Liver (tissue), 9 donors: Measurements from ENCODE around the gene TIGD2. TPM values are rescaled to one million over a fixed set of nuclear protein-coding genes. Genes with fewer than 3 reads are reported as not detected.

ENCODE experiments used
- DNase-seq: peaks from one replicate; pipeline ENCODE4 v3.0.0-alpha.2; 2017; ENCODE audit warnings: low spot score
- H3K27ac ChIP-seq, 2 donors: one replicate each; pipeline ENCODE4 v1.7.0; 2013; ENCODE audit warnings: inconsistent platforms in 2 of 2, low read length in 2 of 2, control low read depth in 1 of 2, low read depth in 1 of 2, mild to moderate bottlenecking in 1 of 2
- H3K27me3 ChIP-seq, 4 donors: one replicate each; pipeline versions ENCODE4 v1.6.1 to v1.7.0; 2013; ENCODE audit warnings: low read length in 3 of 4, inconsistent platforms in 1 of 4, mild to moderate bottlenecking in 1 of 4, moderate library complexity in 1 of 4; ENCODE audit not compliant: control insufficient read depth in 4 of 4, insufficient read depth in 4 of 4
- H3K36me3 ChIP-seq, 4 donors: one replicate each; pipeline versions ENCODE4 v1.6.1 to v1.7.0; 2013; ENCODE audit warnings: low read length in 3 of 4, mild to moderate bottlenecking in 3 of 4, low read depth in 1 of 4, moderate library complexity in 1 of 4; ENCODE audit not compliant: control insufficient read depth in 4 of 4, insufficient read depth in 3 of 4
- H3K4me1 ChIP-seq, 4 donors: one replicate each; pipeline versions ENCODE4 v1.6.1 to v1.7.0; 2013; ENCODE audit warnings: low read length in 3 of 4, mild to moderate bottlenecking in 3 of 4, moderate library complexity in 1 of 4; ENCODE audit not compliant: control insufficient read depth in 4 of 4, insufficient read depth in 4 of 4
- H3K4me3 ChIP-seq, 3 donors: one replicate each; pipeline versions ENCODE4 v1.6.1 to v1.7.0; 2013; ENCODE audit warnings: low read length in 3 of 3, control low read depth in 1 of 3, low read depth in 1 of 3, mild to moderate bottlenecking in 1 of 3
- H3K9ac ChIP-seq, 2 donors: one replicate each; pipeline ENCODE4 v1.7.0; 2013; ENCODE audit warnings: low read length in 2 of 2, mild to moderate bottlenecking in 2 of 2, moderate library complexity in 2 of 2, control low read depth in 1 of 2, low read depth in 1 of 2
- H3K9me3 ChIP-seq, 4 donors: one replicate each; pipeline versions ENCODE4 v1.6.1 to v1.7.0; 2013; ENCODE audit warnings: low read length in 3 of 4; ENCODE audit not compliant: control insufficient read depth in 4 of 4
- ATF3 ChIP-seq: IDR thresholded peaks from 2 replicates; pipeline ENCODE4 v1.6.1; 2016; ENCODE audit warnings: antibody characterized with exemption
- FOXA1 ChIP-seq: IDR thresholded peaks from 2 replicates; pipeline ENCODE4 v1.6.1; 2016; ENCODE audit warnings: antibody characterized with exemption
- GABPA ChIP-seq, 2 donors: IDR thresholded peaks in 1 of 2; conservative IDR thresholded peaks in 1 of 2; 2 replicates each; pipeline ENCODE4 v1.6.1; 2016; ENCODE audit warnings: antibody characterized with exemption in 2 of 2, mild to moderate bottlenecking in 1 of 2, moderate library complexity in 1 of 2
- HNF4A ChIP-seq, 2 donors: conservative IDR thresholded peaks; 2 replicates each; pipeline ENCODE4 v1.6.1; 2016; ENCODE audit warnings: antibody characterized with exemption in 2 of 2, mild to moderate bottlenecking in 2 of 2
- HNF4G ChIP-seq: IDR thresholded peaks from 2 replicates; pipeline ENCODE4 v1.6.1; 2016; ENCODE audit warnings: antibody characterized with exemption
- JUND ChIP-seq, 2 donors: IDR thresholded peaks; 2 replicates each; pipeline ENCODE4 v1.6.1; 2016; ENCODE audit warnings: antibody characterized with exemption in 2 of 2
- MAX ChIP-seq: IDR thresholded peaks from 2 replicates; pipeline ENCODE4 v1.6.1; 2016; ENCODE audit warnings: antibody characterized with exemption
- RAD21 ChIP-seq, 2 donors: IDR thresholded peaks; 2 replicates each; pipeline ENCODE4 v1.6.1; 2016; ENCODE audit warnings: antibody characterized with exemption in 2 of 2, mild to moderate bottlenecking in 2 of 2
- REST ChIP-seq: IDR thresholded peaks from 2 replicates; pipeline ENCODE4 v1.6.1; 2016; ENCODE audit warnings: antibody characterized with exemption, mild to moderate bottlenecking
- RXRA ChIP-seq, 2 donors: IDR thresholded peaks; 2 replicates each; pipeline ENCODE4 v1.6.1; 2017 to 2018; ENCODE audit warnings: antibody characterized with exemption in 2 of 2, mild to moderate bottlenecking in 1 of 2
- SP1 ChIP-seq: IDR thresholded peaks from 2 replicates; pipeline ENCODE4 v1.6.1; 2018; ENCODE audit warnings: antibody characterized with exemption, mild to moderate bottlenecking
- TAF1 ChIP-seq: conservative IDR thresholded peaks from 2 replicates; pipeline ENCODE4 v1.6.1; 2016; ENCODE audit warnings: antibody characterized with exemption, mild to moderate bottlenecking
- YY1 ChIP-seq: IDR thresholded peaks from 2 replicates; pipeline ENCODE4 v1.6.1; 2016; ENCODE audit warnings: antibody characterized with exemption, mild to moderate bottlenecking
- ZBTB33 ChIP-seq: IDR thresholded peaks from 2 replicates; pipeline ENCODE4 v1.6.1; 2016; ENCODE audit warnings: antibody characterized with exemption
- WGBS: extraction: QIAGEN DNeasy Blood & Tissue Kit; methylation state at CpG from one replicate; pipeline ENCODE4 v1.1.7; 2013; 5-methylcytosine and 5-hydroxymethylcytosine counted together
- polyA plus RNA-seq, 2 donors: library from polyadenylated mRNA; stranded (reverse) in 1 of 2; unstranded in 1 of 2; fragments of 200-250 nt in 1 of 2; fragments of >200 nt in 1 of 2; fragmentation: Nextera tagmentation in 1 of 2; extraction: Ambion mirVana in 1 of 2; gene quantifications; one replicate each; pipeline versions ENCODE4 v1.2.1 to v1.2.3, GENCODE V29; 2013 to 2015
- total RNA-seq, 2 donors: library from RNA; depleted of rRNA; stranded (reverse); fragments of >200 nt; gene quantifications; one replicate each; pipeline ENCODE4 v1.2.3, GENCODE V29; 2014
- donor health status: healthy.
- donor health status: healthy.
- donor health status: healthy.
- donor health status: healthy.
- donor health status: healthy.

Gene TIGD2
- total and polyA plus RNA-seq, 4 donors, result 6.4 to 21.7 (median 9.8) TPM

GRCh38 chr4:89160806-89161205, 49.5 kb downstream of the TIGD2 start (continued):
- TF ChIP-seq ATF3 (no peak), HNF4G (no peak)

GRCh38 chr4:89161841-89162240, 50.5 kb downstream of the TIGD2 start:
- WGBS, result 96% methylated on average over 2 of the region's 2 CpGs
- TF ChIP-seq REST (no peak), ATF3 (no peak), TAF1 (no peak), SP1 (no peak), YY1 (no peak), ZBTB33 (no peak), HNF4A (conservative IDR thresholded peaks at IDR 0.05) (no peak), GABPA (IDR thresholded peaks at IDR 0.05 in 1 of 2, conservative IDR thresholded peaks at IDR 0.05 in 1 of 2) (no peak), RAD21 (IDR thresholded peaks at IDR 0.05) (no peak), JUND (IDR thresholded peaks at IDR 0.05) (no peak), HNF4G (no peak), FOXA1 (no peak)
- H3K36me3 ChIP-seq, result no peaks in the 10 kb centered on the region

GRCh38 chr4:89162496-89162895, 51.2 kb downstream of the TIGD2 start:
- TF ChIP-seq RAD21 (IDR thresholded peaks at IDR 0.05) (no peak), REST (no peak), ZBTB33 (no peak), RXRA (IDR thresholded peaks at IDR 0.05) (no peak), MAX (no peak), YY1 (no peak)
- Histone ChIP-seq H3K9me3 (no peaks in the 10 kb centered on the region), H3K27ac (no peak overlapping the region), H3K4me3 (no peak overlapping the region), H3K9ac (no peak overlapping the region), H3K4me1 (no peaks in the 10 kb centered on the region), H3K27me3 (no peaks in the 10 kb centered on the region), H3K36me3 (no peaks in the 10 kb centered on the region)
- DNase-seq, result no peak
- 83% methylated on average over 3 of the region's 3 CpGs for WGBS

More at GRCh38 chr4:89161841-89162240, 50.5 kb downstream of the TIGD2 start:
- no peaks in the 10 kb centered on the region for H3K9me3 ChIP-seq
- DNase-seq, result no peak
- H3K27me3 ChIP-seq, result no peaks in the 10 kb centered on the region
- H3K4me1 ChIP-seq, result no peaks in the 10 kb centered on the region
- H3K4me3 ChIP-seq, result no peak overlapping the region
- no peak overlapping the region for H3K27ac ChIP-seq
- H3K9ac ChIP-seq, result no peak overlapping the region
